ENCODE data around the gene LMCD1. TPM values are rescaled to one million over a fixed set of nuclear protein-coding genes. Genes with fewer than 3 reads are reported as not detected.
A peak's percentile ranks its signal among the peaks of the same experiment; 100 is the strongest.

LMCD1 gene
- total RNA-seq, 2 experiments from 2014 or later: 0.99 to 1.1 TPM

DNA sequence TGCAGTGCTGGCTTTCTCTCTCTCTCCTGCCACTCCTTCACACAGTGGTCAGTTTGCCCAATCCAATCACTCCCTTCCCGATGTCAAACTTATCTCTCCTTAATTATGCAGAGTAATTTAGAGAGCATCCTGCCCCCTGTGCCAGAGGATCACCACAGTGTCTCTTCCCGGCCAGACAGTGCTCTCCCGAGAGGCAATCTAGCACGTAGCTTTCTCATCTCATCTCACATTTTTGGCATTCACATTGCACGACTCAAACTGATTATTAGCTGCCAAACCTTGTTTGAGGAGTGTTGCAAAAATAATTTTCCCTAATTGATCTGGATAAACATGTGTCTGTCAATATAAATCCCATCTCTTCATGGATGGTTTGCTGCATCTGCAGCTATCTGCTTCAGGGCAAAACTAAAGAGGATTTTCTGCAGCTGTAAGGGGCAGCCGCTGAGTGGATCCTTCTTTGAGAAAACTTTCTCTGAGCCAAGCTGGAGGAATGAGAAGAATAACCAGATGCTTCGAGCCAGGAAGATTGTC lies 105.1 kb downstream of the LMCD1 start:
- H3K27ac Mint-ChIP-seq: no peak overlapping the region
- ChIA-PET CTCF (no interaction called here), POLR2A (no interaction called here)
- no peak overlapping the region for H3K4me3 Mint-ChIP-seq
- H3K27me3 Mint-ChIP-seq: no peaks in the 10 kb centered on the region
- H3K36me3 Mint-ChIP-seq (ENCODE audit: low read depth): no peaks in the 10 kb centered on the region
- H3K4me1 Mint-ChIP-seq: no peaks in the 10 kb centered on the region
- H3K9me3 Mint-ChIP-seq: no peaks in the 10 kb centered on the region
- no peak for DNase-seq

DNA sequence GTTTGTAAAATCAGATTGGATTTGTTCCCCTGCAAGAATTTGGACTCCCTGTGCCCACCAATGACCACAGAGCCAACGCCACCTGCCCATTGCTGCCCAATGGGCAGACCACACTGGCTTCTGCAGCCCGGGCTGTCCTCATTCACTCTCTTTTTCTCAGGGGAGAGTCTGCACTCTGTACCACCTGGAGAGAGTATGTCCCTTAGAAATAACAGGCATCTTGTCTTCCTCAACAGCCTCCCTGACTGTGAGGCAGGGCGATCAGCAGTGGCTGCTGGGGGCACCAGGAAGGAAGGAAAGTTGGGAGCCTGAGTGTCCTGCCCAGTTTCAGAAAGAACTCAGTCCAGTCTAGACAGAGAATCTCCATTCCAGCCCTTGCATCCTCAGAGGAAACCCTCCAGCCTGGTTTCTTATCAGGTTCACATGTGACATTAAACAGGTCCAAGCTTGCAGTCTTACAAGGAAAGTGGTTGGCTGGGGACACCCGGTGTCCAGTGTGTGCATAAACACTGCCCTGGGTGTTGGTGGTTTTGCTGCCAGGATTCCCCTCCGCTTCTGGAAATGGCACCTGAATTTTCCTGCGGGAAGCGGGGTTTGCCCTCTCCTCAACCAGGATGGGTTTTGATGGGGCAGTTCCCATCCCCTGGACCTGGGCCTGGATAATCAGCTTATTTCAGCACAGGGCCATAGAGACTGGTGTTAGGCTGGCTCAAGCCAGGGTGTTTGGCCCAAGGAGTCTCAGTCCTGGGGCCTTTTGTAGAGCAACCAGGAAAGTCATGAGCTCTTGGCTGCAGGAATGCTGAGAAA lies 105.8 kb downstream of the LMCD1 start:
- Mint-ChIP-seq H3K4me3 (no peak overlapping the region), H3K27ac (no peak overlapping the region), H3K27me3 (no peaks in the 10 kb centered on the region), H3K9me3 (no peaks in the 10 kb centered on the region), H3K36me3 (ENCODE audit: low read depth) (no peaks in the 10 kb centered on the region), H3K4me1 (no peaks in the 10 kb centered on the region)
- no peak for DNase-seq
- CTCF ChIA-PET: interaction anchor here (0.8 kb wide), 1 partner anchor 16 kb away, joined by 3 read pairs; no protein-coding TSS in a partner anchor
- POLR2A ChIA-PET: interaction anchor here (0.6 kb wide), 1 partner anchor 57 kb away, joined by 3 read pairs; no protein-coding TSS in a partner anchor

GRCh38 chr3:8608041-8608790 lies 106.6 kb downstream of the LMCD1 start:
- no peaks in the 10 kb centered on the region for H3K4me1 Mint-ChIP-seq
- H3K9me3 Mint-ChIP-seq: no peaks in the 10 kb centered on the region
- ChIA-PET CTCF (interaction anchor here (0.8 kb wide), 1 partner anchor 16 kb away, joined by 3 read pairs; no protein-coding TSS in a partner anchor), POLR2A (interaction anchor here (0.6 kb wide), 1 partner anchor 56 kb away, joined by 3 read pairs; no protein-coding TSS in a partner anchor)
- no peaks in the 10 kb centered on the region for H3K27me3 Mint-ChIP-seq
- no peak for DNase-seq
- no peak overlapping the region for H3K4me3 Mint-ChIP-seq
- H3K36me3 Mint-ChIP-seq (ENCODE audit: low read depth): no peaks in the 10 kb centered on the region
- H3K27ac Mint-ChIP-seq: no peak overlapping the region

DNA sequence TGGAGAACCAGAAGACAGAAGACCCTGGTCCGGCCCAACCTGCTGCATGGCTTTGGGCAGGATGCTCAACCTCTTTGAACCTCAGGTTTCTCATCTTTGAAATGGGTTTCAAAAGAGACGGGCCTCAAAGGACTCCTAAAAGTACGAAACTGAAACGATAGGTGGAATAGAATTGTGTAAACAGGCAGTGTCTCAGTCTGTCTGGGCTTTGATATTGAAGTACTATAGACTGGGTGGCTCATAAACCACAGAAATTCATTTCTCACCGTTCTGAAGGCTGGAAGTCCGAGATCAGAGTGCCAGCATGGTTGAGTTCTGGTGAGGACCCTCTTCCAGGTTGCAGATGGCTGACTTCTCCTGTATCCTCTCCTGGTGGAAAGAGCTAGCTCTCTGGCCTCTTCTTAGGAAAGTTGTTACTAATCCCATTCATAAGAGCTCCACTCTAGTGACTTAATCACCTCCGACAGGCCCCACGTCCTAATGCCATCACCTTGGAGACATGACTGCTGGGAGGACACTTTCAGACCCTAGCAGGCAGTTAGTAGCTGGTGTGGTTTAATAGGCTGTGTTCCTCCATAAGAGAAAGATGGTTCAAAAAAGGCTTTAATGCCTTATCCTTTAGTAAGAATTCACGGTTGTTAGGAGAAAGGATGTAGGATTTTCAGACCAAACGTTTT lies 107.3 kb downstream of the LMCD1 start:
- ChIA-PET POLR2A (no interaction called here), CTCF (no interaction called here)
- no peak for DNase-seq
- Mint-ChIP-seq H3K4me1 (no peaks in the 10 kb centered on the region), H3K4me3 (no peak overlapping the region), H3K9me3 (no peaks in the 10 kb centered on the region), H3K36me3 (ENCODE audit: low read depth) (no peaks in the 10 kb centered on the region), H3K27me3 (no peaks in the 10 kb centered on the region), H3K27ac (no peak overlapping the region)

DNA sequence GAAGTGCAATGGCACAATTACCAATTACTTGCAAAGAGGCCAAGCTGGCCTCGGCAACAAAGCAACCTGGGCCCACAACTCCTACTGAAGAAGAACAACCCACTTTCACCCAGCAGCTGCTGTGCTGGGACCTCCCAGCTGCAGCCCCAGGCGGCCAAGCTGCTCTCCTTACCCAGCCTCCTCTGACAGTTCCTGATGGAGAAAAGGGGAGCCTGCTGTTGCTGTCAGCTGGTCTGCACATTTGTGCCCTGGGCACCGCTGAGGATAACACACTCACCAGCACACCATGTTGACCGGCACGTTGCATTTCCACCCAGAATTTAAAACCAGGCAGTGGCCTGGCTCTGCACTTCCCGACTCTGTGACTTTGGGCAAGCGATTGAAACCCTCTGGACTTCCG lies 109.3 kb downstream of the LMCD1 start:
- H3K4me1 Mint-ChIP-seq: no peaks in the 10 kb centered on the region
- no peaks in the 10 kb centered on the region for H3K36me3 Mint-ChIP-seq (ENCODE audit: low read depth)
- H3K27me3 Mint-ChIP-seq: no peaks in the 10 kb centered on the region
- H3K27ac Mint-ChIP-seq: no peak overlapping the region
- ChIA-PET POLR2A (no interaction called here), CTCF (no interaction called here)
- no peak overlapping the region for H3K4me3 Mint-ChIP-seq
- no peak for DNase-seq
- no peaks in the 10 kb centered on the region for H3K9me3 Mint-ChIP-seq

- CTCF ChIA-PET: interaction anchor here (1.4 kb wide), 1 partner anchor 14 kb away, joined by 4 read pairs; no protein-coding TSS in a partner anchor
- H3K4me3 Mint-ChIP-seq: no peak overlapping the region
Measured at GRCh38 chr3:8617921-8618320, 116.3 kb downstream of the LMCD1 start.

DNA sequence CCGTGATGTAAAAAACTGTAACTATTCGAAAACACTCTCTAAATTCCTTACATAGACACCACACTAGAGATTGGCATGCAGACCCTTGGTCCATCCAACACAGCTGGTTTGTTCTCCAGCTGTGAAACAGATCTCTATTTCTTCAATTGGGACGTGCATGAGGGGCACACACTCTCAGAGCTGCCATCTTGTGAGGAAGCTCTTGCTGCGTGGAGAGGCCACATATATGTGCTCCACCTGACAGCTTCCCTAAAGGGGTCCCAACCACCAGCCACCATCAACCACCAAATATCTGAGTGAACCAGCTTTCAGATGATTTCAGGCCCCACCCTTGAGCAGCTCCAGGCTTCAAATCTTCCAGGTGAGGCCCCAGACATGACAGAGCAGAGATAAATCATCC lies 117.3 kb downstream of the LMCD1 start:
- Mint-ChIP-seq H3K27me3 (no peaks in the 10 kb centered on the region), H3K27ac (no peak overlapping the region), H3K36me3 (ENCODE audit: low read depth) (no peaks in the 10 kb centered on the region), H3K9me3 (peaks cover 3% of the 10 kb centered on the region), H3K4me1 (peaks cover 5% of the 10 kb centered on the region), H3K4me3 (no peak overlapping the region)
- POLR2A ChIA-PET: no interaction called here
- no peak for DNase-seq
- CTCF ChIA-PET: no interaction called here

More at GRCh38 chr3:8617921-8618320, 116.3 kb downstream of the LMCD1 start:
- DNase-seq: no peak
- Mint-ChIP-seq H3K36me3 (ENCODE audit: low read depth) (no peaks in the 10 kb centered on the region), H3K4me1 (no peaks in the 10 kb centered on the region), H3K27ac (no peak overlapping the region), H3K9me3 (peaks cover 3% of the 10 kb centered on the region), H3K27me3 (no peaks in the 10 kb centered on the region)
- POLR2A ChIA-PET: no interaction called here

DNA sequence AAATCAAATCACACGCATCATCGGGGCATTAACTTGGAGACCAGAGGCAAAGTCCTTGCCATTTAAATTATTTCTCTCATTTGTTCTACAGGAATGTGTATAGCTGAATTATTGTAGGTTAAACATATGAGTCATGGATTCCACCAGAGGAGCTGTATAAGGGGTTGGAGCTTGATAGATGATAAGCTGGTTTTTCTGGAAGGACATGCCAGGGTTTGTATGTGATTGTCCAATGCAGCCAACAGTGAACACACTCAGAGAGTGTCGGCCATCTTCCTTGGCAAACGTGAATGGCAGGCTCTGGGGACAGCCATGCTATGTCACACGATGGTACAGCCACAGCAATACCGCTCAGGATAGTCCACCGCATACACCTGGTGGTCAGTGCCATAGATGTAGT lies 117.9 kb downstream of the LMCD1 start:
- no peaks in the 10 kb centered on the region for H3K36me3 Mint-ChIP-seq (ENCODE audit: low read depth)
- H3K27me3 Mint-ChIP-seq: no peaks in the 10 kb centered on the region
- no peak for DNase-seq
- peaks cover 3% of the 10 kb centered on the region for H3K9me3 Mint-ChIP-seq
- H3K4me1 Mint-ChIP-seq: peaks cover 5% of the 10 kb centered on the region
- H3K27ac Mint-ChIP-seq: no peak overlapping the region
- ChIA-PET POLR2A (no interaction called here), CTCF (no interaction called here)
- no peak overlapping the region for H3K4me3 Mint-ChIP-seq

- H3K4me1 Mint-ChIP-seq: peaks cover 5% of the 10 kb centered on the region
- ChIA-PET CTCF (no interaction called here), POLR2A (no interaction called here)
- H3K27ac Mint-ChIP-seq: no peak overlapping the region
- DNase-seq: no peak
- no peak overlapping the region for H3K4me3 Mint-ChIP-seq
- no peaks in the 10 kb centered on the region for H3K36me3 Mint-ChIP-seq (ENCODE audit: low read depth)
- H3K27me3 Mint-ChIP-seq: no peaks in the 10 kb centered on the region
- H3K9me3 Mint-ChIP-seq: peaks cover 3% of the 10 kb centered on the region
Measured at GRCh38 chr3:8621141-8621540, 119.5 kb downstream of the LMCD1 start.

DNA sequence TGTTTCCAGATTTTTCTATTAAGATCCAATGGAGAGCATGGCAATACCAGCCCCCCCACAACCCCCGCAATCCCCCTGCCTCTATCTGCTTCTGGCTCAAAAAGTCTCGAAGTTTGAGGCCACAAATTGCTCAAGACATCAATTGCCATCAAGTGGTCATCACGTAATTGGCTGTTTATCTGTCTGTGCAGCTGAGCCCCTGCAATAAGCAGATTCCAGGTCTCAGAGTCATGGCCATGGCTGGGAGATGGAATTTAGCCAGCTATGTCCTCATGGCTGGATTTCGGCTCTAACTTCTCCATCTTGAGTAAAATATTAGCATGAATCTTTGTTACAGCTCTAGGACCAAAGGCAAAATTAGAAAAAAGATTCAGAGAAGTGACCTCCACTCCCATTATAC lies 120.2 kb downstream of the LMCD1 start:
- Mint-ChIP-seq H3K27ac (no peak overlapping the region), H3K36me3 (ENCODE audit: low read depth) (no peaks in the 10 kb centered on the region)
- no peak for DNase-seq

GRCh38 chr3:8622873-8623691 lies 121.5 kb downstream of the LMCD1 start:
- Mint-ChIP-seq H3K27ac (no peak overlapping the region), H3K4me1 (peaks cover 5% of the 10 kb centered on the region), H3K4me3 (no peak overlapping the region), H3K36me3 (ENCODE audit: low read depth) (no peaks in the 10 kb centered on the region), H3K27me3 (no peaks in the 10 kb centered on the region), H3K9me3 (peaks cover 3% of the 10 kb centered on the region)
- CTCF ChIA-PET: interaction anchor here (0.9 kb wide), 1 partner anchor 15 kb away, joined by 3 read pairs; no protein-coding TSS in a partner anchor
- POLR2A ChIA-PET: no interaction called here
- peak; percentile 35 for DNase-seq

More for the DNA sequence above, 120.2 kb downstream of the LMCD1 start:
- H3K9me3 Mint-ChIP-seq: peaks cover 3% of the 10 kb centered on the region
- ChIA-PET POLR2A (no interaction called here), CTCF (no interaction called here)
- H3K27me3 Mint-ChIP-seq: no peaks in the 10 kb centered on the region
- peaks cover 5% of the 10 kb centered on the region for H3K4me1 Mint-ChIP-seq
- no peak overlapping the region for H3K4me3 Mint-ChIP-seq

DNA sequence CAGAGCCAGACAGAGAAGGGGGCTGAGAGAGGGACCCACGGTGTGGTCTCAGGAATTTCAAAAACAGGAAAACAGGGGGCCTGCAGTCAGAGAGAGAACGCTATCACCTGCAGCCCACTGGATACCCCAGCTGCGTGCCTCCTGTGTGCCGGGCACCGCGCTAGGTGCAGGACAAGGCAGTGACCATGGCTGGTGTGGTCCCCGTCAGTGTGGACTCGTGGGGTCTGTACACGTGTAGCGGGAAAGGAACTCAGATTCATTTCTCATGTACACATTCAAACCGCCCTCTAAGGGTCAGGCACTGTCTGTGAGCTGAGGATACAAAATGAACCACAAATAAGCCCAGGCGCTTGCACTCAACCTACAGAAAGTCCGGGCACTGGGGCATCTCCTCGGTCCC lies 122.1 kb downstream of the LMCD1 start:
- ChIA-PET POLR2A (no interaction called here), CTCF (interaction anchor here (0.9 kb wide), 1 partner anchor 16 kb away, joined by 3 read pairs; no protein-coding TSS in a partner anchor)
- DNase-seq: no peak
- H3K9me3 Mint-ChIP-seq: peaks cover 3% of the 10 kb centered on the region
- no peaks in the 10 kb centered on the region for H3K36me3 Mint-ChIP-seq (ENCODE audit: low read depth)
- H3K27me3 Mint-ChIP-seq: no peaks in the 10 kb centered on the region
- peaks cover 5% of the 10 kb centered on the region for H3K4me1 Mint-ChIP-seq
- H3K27ac Mint-ChIP-seq: no peak overlapping the region
- no peak overlapping the region for H3K4me3 Mint-ChIP-seq
